Activated CD4-positive, CD25-positive, alpha-beta regulatory T cell treated with anti-CD3 and anti-CD28 coated beads, Interleukin-2, amount 50 U/mL, for 16 hours (primary cell): ENCODE measurements around the gene STRA6.

Experiments used
- DNase-seq: peaks from one replicate; pipeline ENCODE4 v3.0.0-alpha.2; 2020; ENCODE audit warnings: low read depth, low spot score

STRA6 gene

DNA sequence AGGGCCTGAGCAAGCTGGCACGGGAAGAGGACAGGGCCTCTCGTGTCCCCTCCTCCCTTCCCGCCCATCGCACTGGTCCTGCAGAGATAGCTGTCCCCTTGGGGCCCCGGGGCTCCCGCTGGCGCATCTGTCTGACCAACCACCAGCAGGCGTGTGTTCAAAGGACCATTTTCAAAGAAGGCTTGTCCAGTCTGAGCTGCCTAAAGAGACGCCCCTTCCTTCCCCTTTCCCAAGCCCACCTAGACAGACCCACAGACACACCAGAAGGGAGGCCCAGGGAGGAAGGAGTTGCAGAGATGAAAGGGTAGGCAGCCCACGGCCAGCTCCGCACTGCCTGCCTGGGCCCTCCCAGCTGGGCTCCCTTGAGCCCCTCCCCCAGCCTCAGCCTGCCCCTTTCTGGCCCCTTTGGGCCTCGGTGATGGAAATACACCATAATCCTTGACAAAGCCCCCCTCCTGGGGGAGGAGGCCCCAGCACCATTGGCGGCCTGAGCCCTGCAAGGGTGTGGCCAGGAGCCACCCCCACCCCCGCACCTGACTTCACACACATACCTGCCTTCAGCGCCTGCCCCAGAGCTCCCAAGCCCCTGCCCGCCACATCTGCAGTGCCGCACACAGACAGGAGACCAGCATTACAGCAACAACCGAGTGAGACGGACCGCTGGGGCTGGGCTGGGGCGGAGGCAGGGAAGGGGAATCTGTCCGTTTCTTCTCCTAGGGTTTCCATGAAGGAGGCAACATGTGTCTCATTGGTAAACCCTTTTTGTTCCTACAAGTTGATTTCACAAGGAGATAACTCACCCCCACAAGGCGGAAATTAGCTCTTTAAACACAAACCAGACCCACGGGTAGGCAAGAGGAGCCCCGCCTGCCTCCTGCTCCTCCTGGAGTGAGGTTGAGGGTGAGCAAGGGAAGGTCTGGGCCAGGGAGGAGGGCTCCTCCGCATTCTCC lies at the start of gene STRA6:
Gene STRA6 (minus strand): TSS at position 336 of the 950 bp plus-strand sequence. CDS start 520 bp downstream, outside the sequence.
- no peak for DNase-seq

GRCh38 chr15:74252291-74252690 lies 49.7 kb upstream of the STRA6 start:
- no peak for DNase-seq

- DNase-seq: no peak
Measured at GRCh38 chr15:74251131-74251811, 48.7 kb upstream of the STRA6 start.

DNA sequence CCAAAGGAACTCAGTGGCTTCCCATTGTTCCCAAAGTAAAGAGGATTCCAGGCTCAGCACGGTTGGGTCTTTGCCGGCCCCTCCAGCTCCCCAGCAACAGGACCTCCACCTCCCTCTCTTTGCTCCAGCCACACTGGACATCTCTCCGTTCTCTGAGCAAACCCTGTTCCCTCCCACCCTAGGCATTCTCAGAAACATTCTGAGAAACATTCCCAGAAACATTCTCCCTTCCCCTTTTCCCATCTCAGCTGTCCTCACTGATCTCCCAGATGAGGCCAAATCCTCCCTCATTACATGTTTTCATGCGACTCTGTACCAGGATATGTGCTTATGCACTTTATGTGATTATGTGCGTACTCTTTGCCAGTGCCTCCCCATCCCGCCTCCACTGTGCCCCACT lies 47.7 kb upstream of the STRA6 start:
- no peak for DNase-seq

GRCh38 chr15:74245342-74245931 lies 42.9 kb upstream of the STRA6 start:
- DNase-seq: no peak

- DNase-seq: no peak
Measured at GRCh38 chr15:74244822-74245341, 42.3 kb upstream of the STRA6 start.

- DNase-seq: no peak
Measured at GRCh38 chr15:74243431-74243830, 40.8 kb upstream of the STRA6 start.

DNA sequence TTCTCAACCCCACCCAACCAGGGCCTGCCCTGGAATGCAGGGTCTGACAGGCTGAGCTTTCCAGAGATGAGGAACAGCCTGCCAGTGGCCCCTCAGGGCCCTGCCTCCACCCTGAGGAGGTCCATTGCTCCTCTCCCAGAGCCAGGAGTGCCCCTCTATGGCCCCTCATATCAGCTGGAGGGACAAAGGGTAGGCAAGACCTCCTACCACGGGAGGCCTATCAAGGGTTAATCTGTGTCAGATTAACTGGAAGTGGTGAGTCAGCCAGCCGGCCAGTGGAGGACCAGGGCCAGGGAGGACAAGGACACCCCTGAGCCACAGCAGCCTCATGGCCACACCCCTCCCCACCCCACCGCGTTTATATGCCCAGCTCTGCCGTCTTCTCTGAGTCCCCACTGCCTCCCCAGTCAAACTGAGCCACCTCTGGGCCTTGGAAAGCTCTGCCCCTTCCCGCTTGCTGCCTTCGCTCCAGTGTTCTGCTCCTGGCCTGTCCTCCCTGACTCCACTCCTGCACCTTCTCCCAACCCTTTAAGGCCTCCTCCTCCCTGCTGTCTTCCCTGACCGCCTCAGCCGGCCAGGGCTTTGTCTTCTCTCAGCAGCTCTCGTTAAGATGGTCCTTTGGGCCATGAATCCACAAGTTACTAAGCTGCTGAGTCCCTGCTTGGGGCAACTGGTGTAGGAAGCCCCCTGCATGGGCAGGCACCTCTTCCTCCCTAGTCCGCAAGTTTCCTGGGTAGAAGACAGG lies 40.0 kb upstream of the STRA6 start:
- no peak for DNase-seq

DNA sequence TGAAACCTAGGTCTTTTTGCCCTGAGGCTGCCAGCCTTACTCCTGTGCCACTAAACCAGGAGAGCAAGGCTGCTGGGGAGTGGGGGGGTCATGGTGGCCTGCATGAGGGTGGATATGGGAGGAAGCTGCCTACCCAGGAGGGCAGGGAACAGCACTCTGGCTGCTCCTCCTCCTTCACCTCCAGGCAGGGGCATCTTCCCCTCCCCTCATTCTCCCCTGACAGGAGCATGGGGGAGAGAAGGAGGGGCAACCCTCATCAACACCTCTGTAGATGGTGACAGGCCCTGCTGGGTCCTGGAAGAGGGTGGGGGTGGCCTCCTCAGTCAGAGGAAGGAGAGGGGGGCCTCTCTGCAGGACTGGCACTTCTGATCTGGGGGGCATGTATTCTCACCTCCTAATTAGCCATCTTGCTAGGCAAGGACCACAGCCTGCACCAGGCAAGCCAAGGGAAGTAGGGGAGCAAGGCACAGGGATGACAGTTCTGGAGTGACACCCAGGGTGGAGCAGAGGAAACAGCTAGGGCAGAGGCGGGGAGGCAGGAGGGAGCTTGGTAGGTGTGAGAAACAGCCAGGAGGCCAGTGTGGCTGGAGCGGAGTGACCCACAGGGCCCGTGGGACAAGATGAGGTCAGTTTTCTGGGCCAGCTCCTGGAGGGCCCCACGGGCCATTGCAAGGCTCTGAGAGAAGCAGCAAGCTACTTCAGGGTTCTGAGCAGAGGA lies 38.5 kb upstream of the STRA6 start:
- no peak for DNase-seq

DNA sequence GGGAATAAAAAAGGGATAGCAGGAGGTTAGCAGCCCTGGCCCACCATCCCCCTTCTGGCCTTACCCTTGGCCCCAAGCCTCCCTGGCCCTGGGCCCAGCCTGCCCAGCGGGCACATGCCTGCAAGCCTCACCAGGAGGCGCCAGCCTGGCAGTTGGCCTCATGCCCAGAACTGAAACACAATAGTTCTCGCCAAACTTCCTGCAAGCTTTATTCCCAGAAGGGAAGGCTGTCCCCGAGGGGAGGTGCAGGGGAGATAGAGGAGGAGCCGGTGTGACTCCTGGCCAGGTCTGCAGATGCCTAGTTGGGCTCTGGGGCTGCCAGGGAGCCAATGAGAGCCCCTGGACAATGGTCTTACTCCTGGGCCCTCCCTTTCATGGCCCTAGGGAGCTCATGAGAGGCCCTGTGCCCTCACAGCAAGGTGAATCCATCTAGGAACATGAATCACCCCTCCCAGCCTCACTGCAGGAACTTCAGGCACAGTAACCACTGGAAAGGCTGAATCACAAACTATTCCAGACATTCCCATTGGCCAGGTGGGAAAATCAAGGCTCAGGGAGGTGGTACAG lies 37.5 kb upstream of the STRA6 start:
- no peak for DNase-seq

DNA sequence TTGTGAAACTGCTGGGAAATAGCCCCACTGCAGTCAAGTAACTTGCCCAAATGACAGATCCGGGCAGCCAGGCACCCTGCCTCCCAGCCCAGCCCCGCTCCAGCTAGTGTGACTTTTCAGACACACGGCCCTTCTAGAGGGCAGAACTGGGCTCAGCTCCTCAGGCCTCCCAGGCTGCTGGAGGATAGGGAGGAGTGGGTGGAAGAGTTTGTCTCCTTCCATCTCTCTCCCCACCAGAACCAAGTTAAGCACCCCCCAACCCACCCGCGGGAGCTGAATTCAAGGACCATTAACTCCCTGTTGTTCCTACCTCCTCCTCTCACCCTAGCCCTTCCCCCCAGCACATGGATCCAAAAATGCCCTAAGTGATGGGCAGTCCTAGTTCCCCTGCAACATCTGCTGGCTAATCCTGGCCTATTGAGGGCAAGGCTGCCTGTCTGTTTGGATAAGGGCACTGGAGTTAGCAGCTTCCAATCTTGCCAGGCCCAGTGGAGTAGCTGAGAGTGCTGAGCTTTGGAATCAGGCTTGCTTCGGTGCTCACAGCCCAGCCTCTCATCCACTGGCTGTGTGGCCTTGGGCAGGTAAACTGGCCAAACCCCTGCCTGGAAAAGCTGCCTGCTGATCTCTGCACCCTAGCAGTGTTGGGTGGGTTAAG lies 36.6 kb upstream of the STRA6 start:
- no peak for DNase-seq

DNA sequence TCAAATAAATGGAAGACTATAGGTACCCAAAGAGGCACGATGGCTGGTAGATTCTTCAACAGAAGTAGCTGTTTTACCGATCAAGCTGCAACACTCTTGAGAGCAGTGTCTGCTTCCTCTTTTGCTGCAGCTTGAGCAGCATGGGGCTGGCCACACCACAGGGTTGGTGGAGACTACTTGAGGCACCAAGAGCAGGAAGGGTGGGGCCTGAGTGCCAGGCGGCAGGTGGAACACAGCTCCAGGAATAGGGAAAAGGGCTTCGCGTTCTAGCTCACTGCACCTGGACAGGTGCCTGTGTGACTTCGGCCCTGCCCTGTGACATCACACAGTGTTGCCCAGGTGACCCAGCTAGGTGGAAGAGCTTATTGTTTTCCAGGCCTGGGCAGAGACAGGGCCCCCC lies 33.4 kb upstream of the STRA6 start, which contains the start of gene CCDC33:
Gene CCDC33 (plus strand): TSS at position 365 of the 400 bp plus-strand sequence. CDS start 394 bp downstream, outside the sequence.
- no peak for DNase-seq

- DNase-seq: no peak
Measured at GRCh38 chr15:74234598-74234875, 31.9 kb upstream of the STRA6 start.

GRCh38 chr15:74233851-74234597 lies 31.4 kb upstream of the STRA6 start:
- DNase-seq: no peak

- no peak for DNase-seq
Measured at GRCh38 chr15:74233373-74233772, 30.8 kb upstream of the STRA6 start.

DNA sequence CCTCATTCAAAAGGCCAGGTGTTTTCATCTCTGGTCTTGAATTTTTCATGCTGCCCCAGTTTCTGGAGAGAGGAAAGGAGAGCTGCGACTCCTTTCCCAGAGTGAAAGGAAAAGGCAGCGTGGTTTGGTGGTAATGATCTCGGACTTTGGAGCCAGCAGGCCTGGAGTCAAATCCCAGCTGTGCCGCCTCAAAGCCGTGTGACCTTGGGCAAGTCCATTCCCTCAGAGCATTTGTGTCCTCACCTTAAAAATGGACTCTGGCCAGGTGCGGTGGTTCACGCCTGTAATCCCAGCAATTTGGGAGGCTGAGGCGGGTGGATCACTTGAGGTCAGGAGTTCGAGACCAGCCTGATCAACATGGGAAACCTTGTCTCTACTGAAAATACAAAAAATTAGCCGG lies 28.9 kb upstream of the STRA6 start:
- DNase-seq: no peak

DNA sequence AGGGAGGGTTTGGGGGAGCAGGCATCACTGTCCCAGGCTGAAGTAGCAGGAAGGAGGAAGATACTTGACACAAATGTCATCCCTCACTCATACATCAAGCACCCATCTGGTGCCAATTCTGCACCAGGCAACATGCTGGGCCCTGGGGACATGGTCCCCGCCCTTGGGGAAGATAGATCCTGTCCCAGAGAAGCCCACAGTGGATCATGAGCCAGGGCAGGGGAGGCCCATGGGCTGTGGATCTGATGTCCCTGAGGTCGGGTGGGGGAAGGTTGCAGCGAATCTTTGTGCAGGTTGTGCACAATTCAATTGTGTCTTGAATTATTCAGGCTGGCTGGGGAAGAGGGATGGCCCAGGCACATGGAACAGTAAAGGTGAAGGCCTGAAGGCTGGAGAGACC lies 27.1 kb upstream of the STRA6 start:
- no peak for DNase-seq

DNA sequence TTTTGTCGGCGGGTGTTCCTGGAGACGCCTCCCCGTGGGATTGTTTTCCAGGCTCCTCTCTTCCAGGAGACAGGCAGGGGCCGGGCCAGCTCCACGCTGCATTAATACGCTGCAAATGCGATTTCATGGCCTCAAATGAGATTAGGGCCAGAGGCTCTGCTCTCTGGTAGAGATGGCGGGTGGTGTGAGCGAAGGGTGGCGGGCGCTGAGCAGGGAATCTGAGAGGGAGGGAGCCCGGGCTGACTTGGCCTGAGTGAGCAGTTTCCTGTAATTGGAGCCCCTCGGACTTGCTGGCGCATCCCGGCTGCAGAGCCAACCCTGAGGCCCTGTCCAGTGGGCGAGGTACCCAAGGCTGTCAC lies 26.1 kb upstream of the STRA6 start:
- no peak for DNase-seq

GRCh38 chr15:74227968-74228722 lies 25.6 kb upstream of the STRA6 start:
- no peak for DNase-seq
